Activated CD4-positive, alpha-beta T cell treated with anti-CD3 and anti-CD28 coated beads for 4 hours (primary cell): ENCODE data around the gene STARD10.
"Not testable (repeated sequence)": the region's sequence is repeated elsewhere in the genome, so short reads cannot be mapped to it uniquely, and the experiment has no call there.

Experiments
- DNase-seq, 2 donors: peaks; one replicate each; pipeline ENCODE4 v3.0.0-alpha.2; 2020

STARD10 gene

GRCh38 chr11:72826191-72826941 lies 32.5 kb upstream of the STARD10 start:
- no peak for DNase-seq

- no peak for DNase-seq
These were observed 31.8 kb upstream of the STARD10 start for GRCh38 chr11:72825661-72826060.

- DNase-seq, result no peak
These were observed 31.1 kb upstream of the STARD10 start for GRCh38 chr11:72824811-72825505.

GRCh38 chr11:72824020-72824419 lies 30.2 kb upstream of the STARD10 start:
- DNase-seq, result no peak

- no peak for DNase-seq
These were observed 29.4 kb upstream of the STARD10 start for GRCh38 chr11:72823105-72823804.

GRCh38 chr11:72821920-72822799 lies 28.3 kb upstream of the STARD10 start:
- peak; percentile 87 to 92 for DNase-seq

- DNase-seq, result no peak
These were observed 27.5 kb upstream of the STARD10 start for GRCh38 chr11:72821221-72821919.

GRCh38 chr11:72820439-72821139 lies 26.7 kb upstream of the STARD10 start:
- no peak for DNase-seq

GRCh38 chr11:72818971-72819370 lies 25.1 kb upstream of the STARD10 start:
- DNase-seq, result no peak

- no peak for DNase-seq
These were observed 24.1 kb upstream of the STARD10 start for GRCh38 chr11:72817966-72818365.

GRCh38 chr11:72816404-72816990 lies 22.6 kb upstream of the STARD10 start:
- no peak for DNase-seq

- DNase-seq, result no peak
These were observed 21.3 kb upstream of the STARD10 start for GRCh38 chr11:72815110-72815618.

GRCh38 chr11:72814286-72815109 lies 20.7 kb upstream of the STARD10 start, which contains the start of gene ATG16L2:
TSS of gene ATG16L2 (plus strand) at chr11:72814411. CDS start at chr11:72814446, 35 bp downstream.
- peak; percentile 87 to 90 for DNase-seq

GRCh38 chr11:72813740-72814285 lies 20.0 kb upstream of the STARD10 start:
- DNase-seq, result peak; percentile 81 to 87

GRCh38 chr11:72812967-72813739 lies 19.3 kb upstream of the STARD10 start:
- peak; percentile 62 to 64 for DNase-seq

GRCh38 chr11:72812604-72812966 lies 18.7 kb upstream of the STARD10 start:
- DNase-seq, result no peak

- DNase-seq, result not testable (repeated sequence)
These were observed 17.8 kb upstream of the STARD10 start for GRCh38 chr11:72811686-72812085.

GRCh38 chr11:72808331-72808798 lies 14.5 kb upstream of the STARD10 start:
- no peak for DNase-seq
